GM12875 (cell line): ENCODE measurements around the gene SPSB3.

Experiments used
- H3K4me3 ChIP-seq: one replicate; pipeline ENCODE4 v1.5.1; 2011; ENCODE audit warnings: low read depth, low read length, control low read depth
- TF ChIP-seq, protein P1 (sequence below): IDR thresholded peaks from 2 replicates; pipeline ENCODE4 v1.5.1; 2011; ENCODE audit warnings: low read depth, mild to moderate bottlenecking, control low read depth, inconsistent platforms, low read length, moderate library complexity, borderline replicate concordance; ENCODE audit not compliant: insufficient read depth

Gene SPSB3

DNA sequence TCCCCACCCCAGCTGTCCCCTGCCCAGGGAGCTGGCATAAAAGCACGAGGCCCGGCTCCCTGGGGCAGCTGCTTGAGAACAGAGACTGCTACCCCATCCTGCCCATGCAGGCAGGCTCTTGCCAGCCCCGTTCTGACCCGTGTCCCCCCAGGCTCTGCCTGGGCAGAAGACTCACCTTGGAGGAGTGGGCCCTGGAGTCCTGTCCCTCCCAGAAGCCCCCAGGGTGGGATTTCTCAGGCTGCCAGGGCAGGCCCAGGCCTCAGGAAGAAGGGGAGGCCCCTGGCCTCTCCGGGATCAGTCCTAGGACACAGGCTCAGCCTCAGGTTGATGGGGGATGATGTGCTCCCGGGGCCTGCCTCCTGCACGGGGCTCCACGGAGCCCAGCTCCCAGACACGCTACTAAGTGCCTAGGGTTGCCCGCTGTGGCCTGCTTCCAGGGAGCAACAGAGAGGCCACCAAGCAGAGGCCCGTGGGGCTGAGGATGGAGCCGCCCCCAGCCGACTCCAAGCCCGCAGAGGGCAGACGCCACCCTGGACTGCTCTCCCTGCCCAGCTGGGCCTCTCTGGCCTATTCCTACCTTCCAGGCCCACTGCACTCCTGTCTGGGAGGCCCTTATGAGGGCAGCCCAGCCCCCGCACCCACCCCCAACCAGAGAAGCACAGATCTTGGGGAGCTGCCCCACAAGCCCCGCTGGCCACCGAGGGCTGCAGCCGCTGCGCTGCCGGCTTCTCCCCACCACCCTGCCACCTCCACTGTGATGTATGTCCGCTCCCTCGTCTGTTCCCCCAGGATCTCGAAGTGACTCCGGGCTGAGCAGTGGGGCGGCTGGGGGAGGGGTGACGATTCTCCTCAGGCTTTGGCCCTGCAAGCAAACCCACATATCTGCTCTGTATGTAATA, 12.7 kb downstream of the SPSB3 start:
- TF ChIP-seq, protein P1, sequence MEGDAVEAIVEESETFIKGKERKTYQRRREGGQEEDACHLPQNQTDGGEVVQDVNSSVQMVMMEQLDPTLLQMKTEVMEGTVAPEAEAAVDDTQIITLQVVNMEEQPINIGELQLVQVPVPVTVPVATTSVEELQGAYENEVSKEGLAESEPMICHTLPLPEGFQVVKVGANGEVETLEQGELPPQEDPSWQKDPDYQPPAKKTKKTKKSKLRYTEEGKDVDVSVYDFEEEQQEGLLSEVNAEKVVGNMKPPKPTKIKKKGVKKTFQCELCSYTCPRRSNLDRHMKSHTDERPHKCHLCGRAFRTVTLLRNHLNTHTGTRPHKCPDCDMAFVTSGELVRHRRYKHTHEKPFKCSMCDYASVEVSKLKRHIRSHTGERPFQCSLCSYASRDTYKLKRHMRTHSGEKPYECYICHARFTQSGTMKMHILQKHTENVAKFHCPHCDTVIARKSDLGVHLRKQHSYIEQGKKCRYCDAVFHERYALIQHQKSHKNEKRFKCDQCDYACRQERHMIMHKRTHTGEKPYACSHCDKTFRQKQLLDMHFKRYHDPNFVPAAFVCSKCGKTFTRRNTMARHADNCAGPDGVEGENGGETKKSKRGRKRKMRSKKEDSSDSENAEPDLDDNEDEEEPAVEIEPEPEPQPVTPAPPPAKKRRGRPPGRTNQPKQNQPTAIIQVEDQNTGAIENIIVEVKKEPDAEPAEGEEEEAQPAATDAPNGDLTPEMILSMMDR: no peak
- H3K4me3 ChIP-seq: no peak overlapping the region

DNA sequence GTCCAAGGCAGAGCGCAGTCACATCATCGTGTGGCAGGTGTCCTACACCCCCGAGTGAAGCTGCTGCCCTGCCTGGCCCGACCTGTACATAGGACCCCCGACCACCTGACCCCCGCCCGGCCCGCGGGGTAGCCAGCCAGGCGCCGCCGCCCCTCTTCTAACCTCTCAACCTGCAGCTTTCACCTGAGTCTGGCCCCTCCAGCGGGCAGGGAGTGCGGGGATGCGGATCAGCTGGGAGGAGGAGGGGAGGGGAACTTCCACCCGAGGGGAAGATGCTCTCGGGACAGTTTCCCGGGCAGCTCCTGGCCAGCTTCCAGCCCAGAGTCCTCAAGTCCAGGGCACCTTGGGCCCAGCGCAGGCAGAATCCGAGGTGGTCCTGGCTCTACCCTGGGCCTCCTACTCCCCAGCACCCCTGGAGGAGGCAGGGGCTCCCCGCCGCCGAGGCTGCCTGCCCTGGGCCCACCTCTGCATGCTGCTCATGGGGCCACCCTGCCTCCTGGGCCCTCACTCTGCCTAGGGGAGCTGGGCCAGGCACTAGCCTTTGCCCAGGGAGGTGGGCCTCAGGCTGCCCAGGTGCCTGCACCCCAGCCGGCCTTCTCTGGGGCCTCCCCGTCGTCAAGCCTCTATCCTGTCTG, 13.5 kb downstream of the SPSB3 start:
- no peak overlapping the region for H3K4me3 ChIP-seq
- TF ChIP-seq, protein P1: no peak

DNA sequence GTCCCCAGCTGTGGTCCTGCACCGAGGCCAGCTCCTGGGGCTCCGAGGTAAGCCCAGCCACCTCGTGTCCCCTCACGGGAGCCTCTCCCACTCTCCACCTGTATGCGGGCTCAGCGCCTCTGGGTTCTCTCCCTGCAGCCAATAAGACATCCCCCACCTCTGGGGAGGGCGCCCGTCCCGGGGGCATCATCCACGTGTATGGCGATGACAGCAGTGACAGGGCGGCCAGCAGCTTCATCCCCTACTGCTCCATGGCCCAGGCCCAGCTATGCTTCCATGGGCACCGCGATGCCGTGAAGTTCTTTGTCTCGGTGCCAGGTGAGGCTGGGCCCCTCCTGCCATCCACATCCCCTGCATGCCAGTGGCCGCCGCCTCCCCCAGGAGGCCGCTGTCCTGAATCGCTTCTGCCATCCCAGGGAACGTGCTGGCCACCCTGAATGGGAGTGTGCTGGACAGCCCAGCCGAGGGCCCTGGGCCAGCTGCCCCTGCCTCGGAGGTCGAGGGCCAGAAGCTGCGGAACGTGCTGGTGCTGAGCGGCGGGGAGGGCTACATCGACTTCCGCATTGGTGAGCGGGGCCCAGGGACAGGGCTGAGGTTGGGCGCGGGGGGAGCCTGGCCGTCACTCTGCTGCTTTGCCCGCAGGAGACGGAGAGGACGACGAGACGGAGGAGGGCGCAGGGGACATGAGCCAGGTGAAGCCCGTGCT, 14.2 kb downstream of the SPSB3 start:
- TF ChIP-seq, protein P1: no peak
- no peak overlapping the region for H3K4me3 ChIP-seq

DNA sequence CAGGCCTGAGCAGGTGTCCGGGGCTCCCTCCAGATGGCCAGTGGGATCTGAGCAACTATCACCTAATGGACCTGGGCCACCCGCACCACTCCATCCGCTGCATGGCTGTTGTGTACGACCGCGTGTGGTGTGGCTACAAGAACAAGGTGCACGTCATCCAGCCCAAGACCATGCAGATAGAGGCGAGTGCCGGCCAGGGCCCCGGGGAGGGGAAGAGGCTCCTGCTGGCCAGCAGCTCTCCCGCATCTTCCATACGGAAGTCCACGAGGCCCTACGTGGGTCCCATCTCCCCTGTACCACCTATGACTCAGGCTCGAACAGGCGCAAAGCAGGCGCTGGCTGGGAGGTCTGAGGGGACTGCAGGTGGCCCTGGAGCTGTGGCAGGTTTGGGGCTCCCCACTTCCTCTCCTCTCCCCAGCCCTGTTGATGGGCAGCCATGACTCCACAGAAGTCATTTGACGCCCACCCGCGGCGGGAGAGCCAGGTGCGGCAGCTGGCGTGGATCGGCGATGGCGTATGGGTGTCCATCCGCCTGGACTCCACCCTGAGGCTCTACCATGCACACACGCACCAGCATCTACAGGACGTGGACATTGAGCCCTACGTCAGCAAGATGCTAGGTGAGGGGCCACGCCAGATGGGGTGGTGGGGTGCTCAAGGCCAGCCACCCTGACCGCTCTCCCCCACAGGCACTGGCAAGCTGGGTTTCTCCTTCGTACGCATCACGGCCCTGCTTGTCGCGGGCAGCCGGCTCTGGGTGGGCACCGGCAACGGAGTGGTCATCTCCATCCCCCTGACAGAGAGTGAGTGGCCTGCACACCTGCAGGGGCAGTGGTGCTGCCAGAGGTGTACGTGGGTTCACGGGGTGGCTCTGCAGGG, 15.0 kb downstream of the SPSB3 start:
- no peak overlapping the region for H3K4me3 ChIP-seq
- TF ChIP-seq, protein P1: no peak

DNA sequence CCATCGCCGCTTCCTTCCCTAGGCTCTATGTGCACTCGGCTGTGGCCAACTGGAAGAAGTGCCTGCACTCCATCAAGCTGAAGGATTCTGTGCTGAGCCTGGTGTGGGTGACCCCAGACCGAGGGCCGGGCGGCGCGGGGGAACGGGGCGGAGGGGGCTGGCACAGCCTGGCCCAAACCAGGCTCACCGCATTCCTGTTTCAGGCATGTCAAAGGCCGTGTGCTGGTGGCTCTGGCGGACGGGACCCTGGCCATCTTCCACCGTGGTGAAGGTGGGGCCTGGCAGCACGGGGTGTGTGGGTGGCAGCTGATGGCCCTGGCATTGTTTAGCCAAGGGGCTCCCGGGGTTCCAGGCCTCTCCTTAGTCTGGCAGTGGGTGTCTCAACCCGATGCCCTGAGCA, 15.7 kb downstream of the SPSB3 start:
- H3K4me3 ChIP-seq: no peak overlapping the region
- TF ChIP-seq, protein P1: no peak

DNA sequence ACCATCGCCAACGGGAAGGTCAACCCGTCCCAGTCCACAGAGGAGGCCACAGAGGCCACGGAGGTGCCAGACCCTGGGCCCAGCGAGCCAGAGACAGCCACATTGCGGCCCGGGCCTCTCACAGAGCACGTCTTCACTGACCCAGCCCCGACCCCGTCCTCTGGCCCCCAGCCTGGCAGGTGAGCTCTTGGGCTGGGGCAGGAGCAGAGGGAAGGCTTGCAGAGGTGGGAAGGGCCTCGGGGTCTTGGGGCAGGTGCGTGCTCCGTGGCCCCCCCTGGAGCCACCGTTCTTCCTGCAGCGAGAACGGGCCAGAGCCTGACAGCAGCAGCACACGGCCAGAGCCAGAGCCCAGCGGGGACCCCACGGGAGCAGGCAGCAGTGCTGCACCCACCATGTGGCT, 16.1 kb downstream of the SPSB3 start:
- H3K4me3 ChIP-seq: no peak overlapping the region
- TF ChIP-seq, protein P1: no peak
